Activated naive CD4-positive, alpha-beta T cell treated with anti-CD3 and anti-CD28 coated beads, Interleukin-2, amount 10 ng/mL, durations not matched to agents 7 days and 5 days (primary cell): Measurements from ENCODE around the gene ZNF524.
A peak's percentile ranks its signal among the peaks of the same experiment; 100 is the strongest.

Source experiments
- CTCF ChIA-PET: fragments of 350-600 bp; sonication (Branson Sonifier 250); formaldehyde crosslinking; loops from one replicate; lab custom pipeline; 2021; ENCODE audit warnings: antibody characterized with exemption; lab: Charles Lee
- DNase-seq: peaks from one replicate; pipeline ENCODE4 v3.0.0-alpha.2; 2020
- H3K27ac Mint-ChIP-seq: one replicate; pipeline ENCODE4 v1.8.0; 2021; ENCODE audit warnings: mild to moderate bottlenecking, moderate library complexity, mixed read lengths
- H3K27me3 Mint-ChIP-seq: one replicate; pipeline ENCODE4 v1.8.0; 2021; ENCODE audit warnings: mild to moderate bottlenecking, mixed read lengths
- H3K36me3 Mint-ChIP-seq: one replicate; pipeline ENCODE4 v1.8.0; 2021; ENCODE audit warnings: mixed read lengths
- H3K4me1 Mint-ChIP-seq: one replicate; pipeline ENCODE4 v1.8.0; 2021; ENCODE audit warnings: mixed read lengths
- H3K4me3 Mint-ChIP-seq: one replicate; pipeline ENCODE4 v1.8.0; 2021; ENCODE audit warnings: mild to moderate bottlenecking, moderate library complexity, mixed read lengths
- H3K9me3 Mint-ChIP-seq: one replicate; pipeline ENCODE4 v1.8.0; 2021; ENCODE audit warnings: mixed read lengths

ZNF524 gene

DNA sequence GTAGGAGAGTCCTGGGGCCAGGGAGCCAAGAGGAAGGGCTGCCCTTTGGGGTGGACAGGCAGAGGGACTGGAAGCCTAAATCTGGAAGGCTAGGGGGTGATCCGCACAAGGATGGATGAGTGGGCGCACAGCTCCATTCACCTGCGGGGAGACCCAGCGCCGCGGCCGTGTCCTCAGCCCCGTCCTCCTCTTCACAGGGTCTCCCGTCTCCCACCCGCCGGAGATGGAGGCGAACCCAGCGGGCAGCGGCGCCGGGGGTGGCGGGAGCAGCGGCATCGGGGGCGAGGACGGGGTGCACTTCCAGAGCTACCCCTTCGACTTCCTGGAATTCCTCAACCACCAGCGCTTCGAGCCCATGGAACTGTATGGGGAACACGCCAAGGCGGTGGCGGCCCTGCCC is 13.3 kb downstream of the ZNF524 start:
- Mint-ChIP-seq H3K36me3 (peaks cover 42% of the 10 kb centered on the region), H3K4me3 (no peak overlapping the region), H3K4me1 (peaks cover 9% of the 10 kb centered on the region), H3K27ac (no peak overlapping the region), H3K27me3 (no peaks in the 10 kb centered on the region), H3K9me3 (no peaks in the 10 kb centered on the region)
- no peak for DNase-seq
- CTCF ChIA-PET, result no interaction called here

DNA sequence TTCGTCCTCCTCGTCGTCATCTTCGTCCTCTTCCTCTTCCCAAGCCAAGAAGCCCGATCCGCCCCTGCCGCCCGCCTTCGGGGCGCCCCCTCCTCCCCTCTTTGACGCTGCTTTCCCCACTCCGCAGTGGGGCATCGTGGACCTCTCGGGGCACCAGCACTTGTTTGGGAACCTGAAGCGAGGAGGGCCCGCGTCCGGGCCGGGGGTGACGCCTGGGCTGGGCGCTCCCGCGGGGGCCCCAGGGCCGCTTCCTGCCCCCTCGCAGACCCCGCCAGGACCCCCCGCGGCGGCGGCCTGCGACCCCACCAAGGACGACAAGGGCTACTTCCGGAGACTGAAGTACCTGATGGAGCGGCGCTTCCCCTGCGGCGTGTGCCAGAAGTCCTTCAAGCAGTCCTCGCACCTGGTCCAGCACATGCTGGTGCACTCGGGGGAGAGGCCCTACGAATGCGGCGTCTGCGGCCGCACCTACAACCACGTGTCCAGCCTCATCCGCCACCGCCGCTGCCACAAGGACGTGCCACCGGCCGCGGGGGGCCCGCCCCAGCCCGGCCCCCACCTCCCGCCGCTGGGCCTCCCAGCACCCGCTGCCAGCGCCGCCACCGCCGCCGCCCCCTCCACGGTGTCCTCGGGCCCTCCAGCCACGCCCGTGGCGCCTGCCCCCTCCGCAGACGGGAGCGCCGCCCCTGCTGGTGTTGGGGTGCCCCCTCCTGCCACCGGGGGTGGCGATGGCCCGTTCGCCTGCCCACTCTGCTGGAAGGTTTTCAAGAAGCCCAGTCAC is 14.0 kb downstream of the ZNF524 start:
- CTCF ChIA-PET, result no interaction called here

GRCh38 chr19:55614711-55615542 is 14.8 kb downstream of the ZNF524 start:
- DNase-seq, result no peak
- Mint-ChIP-seq H3K27ac (no peak overlapping the region), H3K4me1 (peaks cover 10% of the 10 kb centered on the region), H3K36me3 (peaks cover 41% of the 10 kb centered on the region), H3K27me3 (no peaks in the 10 kb centered on the region), H3K9me3 (no peaks in the 10 kb centered on the region), H3K4me3 (no peak overlapping the region)
- CTCF ChIA-PET, result no interaction called here

More for the DNA sequence above, 14.0 kb downstream of the ZNF524 start:
- Mint-ChIP-seq H3K27me3 (no peaks in the 10 kb centered on the region), H3K4me3 (no peak overlapping the region), H3K36me3 (peaks cover 42% of the 10 kb centered on the region), H3K9me3 (no peaks in the 10 kb centered on the region), H3K27ac (no peak overlapping the region), H3K4me1 (peaks cover 9% of the 10 kb centered on the region)
- DNase-seq, result no peak

DNA sequence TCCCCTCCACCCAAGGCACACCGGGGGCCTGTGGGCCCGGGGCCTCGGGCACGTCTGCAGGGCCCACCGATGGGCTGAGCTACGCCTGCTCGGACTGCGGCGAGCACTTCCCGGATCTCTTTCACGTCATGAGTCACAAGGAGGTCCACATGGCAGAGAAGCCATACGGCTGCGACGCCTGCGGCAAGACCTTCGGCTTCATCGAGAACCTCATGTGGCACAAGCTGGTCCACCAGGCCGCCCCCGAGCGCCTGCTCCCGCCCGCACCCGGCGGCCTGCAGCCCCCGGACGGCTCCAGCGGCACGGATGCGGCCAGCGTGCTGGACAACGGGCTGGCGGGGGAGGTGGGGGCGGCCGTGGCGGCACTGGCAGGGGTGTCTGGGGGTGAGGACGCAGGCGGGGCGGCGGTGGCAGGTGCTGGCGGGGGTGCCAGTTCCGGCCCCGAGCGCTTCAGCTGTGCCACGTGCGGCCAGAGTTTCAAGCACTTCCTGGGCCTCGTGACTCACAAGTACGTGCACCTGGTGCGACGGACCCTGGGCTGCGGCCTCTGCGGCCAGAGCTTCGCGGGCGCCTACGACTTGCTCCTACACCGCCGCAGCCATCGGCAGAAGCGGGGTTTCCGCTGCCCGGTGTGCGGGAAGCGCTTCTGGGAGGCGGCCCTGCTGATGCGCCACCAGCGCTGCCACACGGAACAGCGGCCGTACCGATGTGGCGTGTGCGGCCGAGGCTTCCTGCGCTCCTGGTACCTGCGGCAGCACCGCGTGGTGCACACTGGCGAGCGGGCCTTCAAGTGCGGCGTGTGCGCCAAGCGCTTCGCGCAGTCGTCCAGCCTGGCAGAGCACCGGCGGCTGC is 15.7 kb downstream of the ZNF524 start:
- Mint-ChIP-seq H3K27me3 (no peaks in the 10 kb centered on the region), H3K9me3 (no peaks in the 10 kb centered on the region), H3K4me1 (peaks cover 14% of the 10 kb centered on the region), H3K36me3 (peaks cover 44% of the 10 kb centered on the region), H3K27ac (no peak overlapping the region), H3K4me3 (no peak overlapping the region)
- DNase-seq, result no peak
- CTCF ChIA-PET, result no interaction called here

GRCh38 chr19:55616395-55616875 is 16.3 kb downstream of the ZNF524 start:
- Mint-ChIP-seq H3K27me3 (no peaks in the 10 kb centered on the region), H3K4me3 (no peak overlapping the region), H3K4me1 (peaks cover 15% of the 10 kb centered on the region), H3K27ac (no peak overlapping the region), H3K9me3 (no peaks in the 10 kb centered on the region), H3K36me3 (peaks cover 46% of the 10 kb centered on the region)
- DNase-seq, result no peak
- CTCF ChIA-PET, result interaction anchor here (2.8 kb wide), 1 partner anchor 10 kb away, joined by 11 read pairs; the partner anchor contains the start of gene ZNF865

DNA sequence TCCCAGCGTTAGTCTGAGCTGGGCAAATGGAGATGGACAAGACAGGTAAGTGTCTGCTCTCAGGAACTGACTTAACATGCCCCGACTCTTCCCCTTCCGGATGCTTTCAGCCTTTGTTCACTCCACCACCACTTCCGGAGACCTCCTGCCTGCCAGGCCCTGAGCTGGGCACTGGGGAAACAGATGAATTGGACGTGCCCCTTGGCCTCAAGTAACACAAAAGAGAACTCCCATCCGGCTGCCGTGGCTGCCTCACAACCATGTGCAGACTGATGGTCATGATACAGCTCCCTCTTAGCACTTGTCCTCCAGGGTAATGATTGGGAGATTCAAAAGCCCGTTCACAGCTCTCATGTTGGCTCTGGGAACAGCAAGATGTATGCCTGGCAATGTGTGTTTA is 17.3 kb downstream of the ZNF524 start:
- H3K4me3 Mint-ChIP-seq, result no peak overlapping the region
- peaks cover 15% of the 10 kb centered on the region for H3K4me1 Mint-ChIP-seq
- CTCF ChIA-PET, result interaction anchor here (2.8 to 4.9 kb wide), 2 partner anchors 11 to 15 kb away, joined by 11 to 23 read pairs; partner anchors contain the start of gene ZNF865
- H3K36me3 Mint-ChIP-seq, result peaks cover 42% of the 10 kb centered on the region
- no peaks in the 10 kb centered on the region for H3K9me3 Mint-ChIP-seq
- DNase-seq, result no peak
- no peaks in the 10 kb centered on the region for H3K27me3 Mint-ChIP-seq
- no peak overlapping the region for H3K27ac Mint-ChIP-seq

GRCh38 chr19:55618426-55618825 is 18.3 kb downstream of the ZNF524 start:
- Mint-ChIP-seq H3K27ac (no peak overlapping the region), H3K9me3 (no peaks in the 10 kb centered on the region), H3K27me3 (no peaks in the 10 kb centered on the region), H3K4me1 (peaks cover 18% of the 10 kb centered on the region), H3K4me3 (no peak overlapping the region), H3K36me3 (peaks cover 37% of the 10 kb centered on the region)
- CTCF ChIA-PET, result interaction anchor here (0.5 to 4.9 kb wide), 3 partner anchors 12 to 511 kb away, joined by 3 to 23 read pairs (median 11); partner anchors contain the start of gene ZNF865
- DNase-seq, result no peak

DNA sequence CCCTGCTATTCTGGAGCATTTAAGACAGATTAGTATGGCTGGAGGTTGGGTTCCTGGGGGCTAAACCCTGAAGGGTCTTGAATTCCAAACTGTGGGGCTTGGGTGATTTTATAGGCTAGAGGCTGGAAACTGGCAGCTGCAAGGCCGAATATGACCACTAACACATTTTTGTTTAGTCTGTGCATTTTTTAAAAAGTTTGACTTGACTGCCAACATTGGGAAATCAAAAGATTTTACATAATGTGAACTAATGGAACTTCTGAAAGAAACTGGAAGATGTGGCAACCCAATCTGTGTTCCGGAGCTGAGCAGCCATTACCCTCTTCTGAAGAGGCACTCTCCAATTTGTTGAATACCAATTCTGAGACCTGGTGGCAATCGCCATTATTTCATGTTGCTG is 19.2 kb downstream of the ZNF524 start:
- Mint-ChIP-seq H3K27me3 (no peaks in the 10 kb centered on the region), H3K27ac (no peak overlapping the region), H3K4me3 (no peak overlapping the region), H3K4me1 (peaks cover 25% of the 10 kb centered on the region), H3K9me3 (peaks cover 2% of the 10 kb centered on the region), H3K36me3 (peaks cover 41% of the 10 kb centered on the region)
- CTCF ChIA-PET, result interaction anchor here (2.8 to 4.9 kb wide), 2 partner anchors 13 kb away, joined by 11 to 23 read pairs; partner anchors contain the start of gene ZNF865
- DNase-seq, result no peak

GRCh38 chr19:55620410-55621204 is 20.5 kb downstream of the ZNF524 start:
- no peak for DNase-seq
- Mint-ChIP-seq H3K36me3 (peaks cover 39% of the 10 kb centered on the region), H3K27me3 (peaks cover 4% of the 10 kb centered on the region), H3K9me3 (peaks cover 2% of the 10 kb centered on the region), H3K4me1 (peaks cover 32% of the 10 kb centered on the region), H3K27ac (peak overlapping the region; percentile 25), H3K4me3 (no peak overlapping the region)
- CTCF ChIA-PET, result interaction anchor here (1.2 to 4.9 kb wide), 2 partner anchors 11 to 15 kb away, joined by 6 to 23 read pairs; partner anchors contain the start of gene ZNF865

GRCh38 chr19:55621205-55621672 is 21.2 kb downstream of the ZNF524 start:
- H3K4me1 Mint-ChIP-seq, result peaks cover 38% of the 10 kb centered on the region
- H3K36me3 Mint-ChIP-seq, result peaks cover 39% of the 10 kb centered on the region
- no peak for DNase-seq
- H3K27ac Mint-ChIP-seq, result no peak overlapping the region
- H3K9me3 Mint-ChIP-seq, result peaks cover 2% of the 10 kb centered on the region
- no peak overlapping the region for H3K4me3 Mint-ChIP-seq
- CTCF ChIA-PET, result interaction anchor here (1.2 to 4.9 kb wide), 2 partner anchors 11 to 15 kb away, joined by 6 to 23 read pairs; partner anchors contain the start of gene ZNF865
- H3K27me3 Mint-ChIP-seq, result peaks cover 5% of the 10 kb centered on the region

DNA sequence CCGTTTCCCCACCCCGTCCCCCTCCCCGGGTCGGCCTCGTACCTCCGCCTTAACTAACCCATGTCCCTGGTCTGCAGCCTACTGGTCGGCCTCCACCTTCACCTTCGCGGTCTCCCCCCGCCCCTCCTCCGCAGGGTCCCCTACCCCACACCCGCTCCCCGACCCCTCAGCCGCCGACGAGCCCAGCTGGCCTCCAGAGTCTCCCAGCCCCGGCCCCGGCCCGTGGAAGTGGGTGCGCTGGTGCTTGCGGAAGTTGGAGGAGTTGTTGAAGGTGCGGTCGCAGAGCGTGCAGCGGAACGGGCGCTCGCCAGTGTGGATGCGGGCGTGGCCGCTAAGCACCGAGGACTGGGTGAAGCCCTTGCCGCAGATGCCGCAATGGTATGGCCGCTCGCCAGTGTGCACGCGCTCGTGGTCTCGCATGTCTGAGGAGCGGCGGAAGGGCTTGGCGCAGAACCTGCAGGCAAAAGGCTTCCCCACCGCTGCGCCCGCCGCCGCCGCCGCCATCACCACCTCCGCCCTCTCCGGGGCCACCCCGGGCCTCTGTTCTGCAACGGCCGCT is 21.7 kb downstream of the ZNF524 start:
- peaks cover 36% of the 10 kb centered on the region for H3K36me3 Mint-ChIP-seq
- no peak for DNase-seq
- H3K27me3 Mint-ChIP-seq, result peaks cover 10% of the 10 kb centered on the region
- H3K4me1 Mint-ChIP-seq, result peaks cover 43% of the 10 kb centered on the region
- CTCF ChIA-PET, result interaction anchor here (4.9 kb wide), 1 partner anchor 10 kb away, joined by 23 read pairs; no protein-coding TSS in a partner anchor
- peaks cover 2% of the 10 kb centered on the region for H3K9me3 Mint-ChIP-seq
- H3K27ac Mint-ChIP-seq, result no peak overlapping the region
- H3K4me3 Mint-ChIP-seq, result no peak overlapping the region

DNA sequence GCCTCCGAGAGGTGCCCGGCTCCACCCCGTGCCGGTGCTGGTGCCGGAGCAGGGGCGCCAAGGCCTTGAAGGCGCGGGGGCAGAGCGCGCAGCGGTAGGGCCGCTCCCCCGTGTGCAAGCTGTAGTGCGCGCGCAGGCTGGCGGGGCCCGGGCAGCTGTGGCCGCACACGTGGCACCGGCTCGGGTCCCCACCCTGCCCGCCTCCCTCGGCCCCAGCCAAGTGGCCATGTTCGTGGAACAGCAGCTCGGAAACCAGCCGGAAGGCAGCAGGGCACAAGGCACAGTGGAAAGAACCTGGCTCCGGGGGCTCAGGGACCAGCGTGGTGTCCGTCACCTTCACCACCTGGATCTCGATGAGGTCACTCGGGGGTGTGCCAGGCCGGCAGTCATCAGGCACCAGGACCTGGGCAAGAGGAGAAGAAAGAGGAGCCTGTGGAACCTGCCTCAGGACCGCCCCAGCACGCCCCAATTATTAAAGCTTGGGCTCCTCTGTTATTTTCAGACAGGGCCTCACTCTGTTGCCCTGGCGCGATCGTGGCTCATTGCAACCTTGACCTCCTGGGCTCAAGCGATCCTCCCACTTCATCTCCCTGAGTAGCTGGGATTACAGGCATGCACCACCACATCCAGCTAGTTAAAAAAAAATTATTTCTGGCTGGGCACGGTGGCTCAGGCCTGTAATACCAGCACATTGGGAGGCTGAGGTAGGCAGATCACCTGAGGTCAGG is 22.3 kb downstream of the ZNF524 start:
- Mint-ChIP-seq H3K9me3 (peaks cover 2% of the 10 kb centered on the region), H3K4me1 (peaks cover 50% of the 10 kb centered on the region), H3K27ac (no peak overlapping the region), H3K4me3 (no peak overlapping the region), H3K36me3 (peaks cover 32% of the 10 kb centered on the region), H3K27me3 (peaks cover 16% of the 10 kb centered on the region)
- DNase-seq, result no peak
- CTCF ChIA-PET, result interaction anchor here (0.9 to 1.4 kb wide), 2 partner anchors 9 to 16 kb away, joined by 3 to 4 read pairs; no protein-coding TSS in a partner anchor
